ENCODE results near the gene PRKCE. TPM values are rescaled to one million over a fixed set of nuclear protein-coding genes. Genes with fewer than 3 reads are reported as not detected.

Gene PRKCE
- total and polyA plus RNA-seq, 2 experiments from 2014 or later = 0.94 to 1.2 TPM

DNA sequence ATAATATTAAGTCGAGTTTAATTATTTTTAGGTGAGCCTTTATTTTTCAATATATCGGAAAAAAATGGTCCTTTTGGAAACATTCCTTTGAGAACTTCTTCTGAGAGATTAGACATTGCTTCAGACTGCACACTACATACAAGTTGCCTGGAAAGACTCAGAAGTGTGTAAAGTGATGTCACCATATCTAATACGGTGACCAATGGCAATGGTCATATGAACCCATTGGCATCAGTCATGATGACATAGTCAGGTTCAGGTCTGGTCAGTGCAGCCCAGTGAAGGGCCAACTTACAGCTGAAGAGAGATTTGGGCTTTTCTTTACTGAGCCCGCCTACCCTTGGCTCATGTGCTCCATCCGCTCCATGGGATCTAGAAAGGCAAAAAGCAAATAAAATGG, 362.3 kb downstream of the PRKCE start (continued):
- TF ChIP-seq ETS1 (IDR thresholded peaks at IDR 0.05) (no peak), ZNF331 (CRISPR knock-in tag; IDR thresholded peaks at IDR 0.05; ENCODE audit: low read depth) (no peak), CREB1 (CRISPR knock-in tag; IDR thresholded peaks at IDR 0.05; ENCODE audit: low read depth) (no peak), EZH2 (IDR thresholded peaks at IDR 0.05; ENCODE audit: low read depth, unreplicated experiment) (no peak), CTCF (conservative IDR thresholded peaks at IDR 0.05; ENCODE audit: low read depth in 2 of 2) (no peak)

GRCh38 chr2:46014911-46015654, 363.6 kb downstream of the PRKCE start:
- H3K36me3 Mint-ChIP-seq (ENCODE audit: low read depth) = no peaks in the 10 kb centered on the region
- peak overlapping the region; percentile 97 for H3K27ac ChIP-seq (ENCODE audit: low read depth)
- H3K4me2 ChIP-seq = 0 out of 2 replicates have a peak overlapping the region, but pooled peaks have one; percentile 22
- no peaks in the 10 kb centered on the region for H3K27me3 Mint-ChIP-seq (ENCODE audit: insufficient read depth, low read depth, poor library complexity)
- no peak overlapping the region for H3K4me3 ChIP-seq
- H3K27ac Mint-ChIP-seq = peak overlapping the region; percentile 90
- H3K4me1 Mint-ChIP-seq = peaks cover 28% of the 10 kb centered on the region
- 0 out of 2 replicates have a peak, but pooled peaks cover 5% of the 10 kb centered on the region for H3K9me2 ChIP-seq (ENCODE audit: insufficient read depth)
- no peaks in the 10 kb centered on the region for H4K20me1 ChIP-seq (replicated peaks; ENCODE audit: insufficient read depth)
- peak; percentile 76; the same call in 1 of the 2 replicates for TF ChIP-seq ETS1 (IDR thresholded peaks at IDR 0.05)
- no peak for TF ChIP-seq CTCF (conservative IDR thresholded peaks at IDR 0.05; ENCODE audit: low read depth in 2 of 2)
- TF ChIP-seq ZNF462 (CRISPR knock-in tag; IDR thresholded peaks at IDR 0.05) = peak; percentile 75
- no peak for TF ChIP-seq EZH2 (IDR thresholded peaks at IDR 0.05; ENCODE audit: low read depth, unreplicated experiment)
- H3K36me3 ChIP-seq (ENCODE audit: insufficient read depth) = no peaks in the 10 kb centered on the region
- H3F3A ChIP-seq (replicated peaks; ENCODE audit: low read depth) = no peaks in the 10 kb centered on the region; the same call in 1 of the 2 replicates
- H3K27me3 ChIP-seq (ENCODE audit: insufficient read depth) = no peaks in the 10 kb centered on the region
- DNase-seq (ENCODE audit: low spot score) (peak; percentile 87), ATAC-seq (peak; percentile 86)
- H3K79me2 ChIP-seq (replicated peaks; ENCODE audit: insufficient read depth) = no peaks in the 10 kb centered on the region
- H3K9me3 Mint-ChIP-seq = no peaks in the 10 kb centered on the region
- peaks cover 13% of the 10 kb centered on the region for H3K4me1 ChIP-seq (ENCODE audit: insufficient read depth)
- H2AFZ ChIP-seq = no peak overlapping the region
- H3K4me3 Mint-ChIP-seq = peak overlapping the region; percentile 35
